GM19043 (cell line): Measurements from ENCODE around the gene C6orf136.

Source experiments
- ATAC-seq: cut with Tn5 transposase; IDR thresholded peaks from one replicate; pipeline ENCODE4 v1.9.1; 2021; ENCODE audit warnings: low read depth; ENCODE audit not compliant: unreplicated experiment

Gene C6orf136

GRCh38 chr6:30685157-30686008 is 38.5 kb downstream of the C6orf136 start:
- no peak for ATAC-seq

GRCh38 chr6:30686009-30686907 is 39.3 kb downstream of the C6orf136 start, which contains the start of gene PPP1R18:
Gene PPP1R18 (minus strand): TSS chr6:30686645. CDS start chr6:30686018, 627 bp downstream.
- no peak for ATAC-seq

- peak; percentile 48 for ATAC-seq
Measured at GRCh38 chr6:30686908-30687658, 40.1 kb downstream of the C6orf136 start.

GRCh38 chr6:30687659-30688431 is 40.9 kb downstream of the C6orf136 start:
- ATAC-seq = no peak

- no peak for ATAC-seq
Measured at GRCh38 chr6:30688569-30688968, 41.6 kb downstream of the C6orf136 start.

GRCh38 chr6:30689022-30689865 is 42.3 kb downstream of the C6orf136 start:
- no peak for ATAC-seq

GRCh38 chr6:30689985-30690384 is 43.1 kb downstream of the C6orf136 start:
- no peak for ATAC-seq

GRCh38 chr6:30690403-30691207 is 43.7 kb downstream of the C6orf136 start, which contains the start of gene NRM:
Gene NRM (minus strand): TSS chr6:30690984. CDS start chr6:30690974, 10 bp downstream.
- ATAC-seq = no peak

GRCh38 chr6:30691208-30691847 is 44.4 kb downstream of the C6orf136 start:
- no peak for ATAC-seq

- no peak for ATAC-seq
Measured at GRCh38 chr6:30696432-30696831, 49.5 kb downstream of the C6orf136 start.

- no peak for ATAC-seq
Measured at GRCh38 chr6:30700340-30700739, 53.4 kb downstream of the C6orf136 start.
